SK-N-SH (cell line): ENCODE measurements around the gene RBM18.

Experiments
- NFIC ChIP-seq: IDR thresholded peaks from 2 replicates; pipeline ENCODE4 v1.4.0; 2012; ENCODE audit warnings: borderline replicate concordance
- POLR2AphosphoS5 ChIP-seq: IDR thresholded peaks from 2 replicates; pipeline ENCODE4 v1.6.1; 2012; ENCODE audit warnings: low read depth, low read length
- RFX5 ChIP-seq: IDR thresholded peaks from 2 replicates; pipeline ENCODE4 v1.6.1; 2012; ENCODE audit warnings: mild to moderate bottlenecking, improper control_type of control experiment, low read length
- RXRA ChIP-seq: IDR thresholded peaks from 2 replicates; pipeline ENCODE4 v1.4.0; 2012; ENCODE audit warnings: low read depth, mild to moderate bottlenecking, borderline replicate concordance
- YY1 ChIP-seq: IDR thresholded peaks from 2 replicates; pipeline ENCODE4 v1.4.0; 2012; ENCODE audit warnings: low read depth, mild to moderate bottlenecking
- TF ChIP-seq, protein P1 (sequence below): fragments of 150-350 bp; IDR thresholded peaks from 2 replicates; pipeline ENCODE4 v1.6.1; 2017; ENCODE audit warnings: antibody characterized with exemption, low read length, low read depth, borderline replicate concordance
- TF ChIP-seq, protein P2 (sequence below): IDR thresholded peaks from 2 replicates; pipeline ENCODE4 v1.6.1; 2012; ENCODE audit warnings: mild to moderate bottlenecking, low read depth, low read length, moderate library complexity
- TF ChIP-seq, protein P3 (sequence below): IDR thresholded peaks from 2 replicates; pipeline ENCODE4 v1.4.0; 2012; ENCODE audit warnings: low read depth

DNA sequence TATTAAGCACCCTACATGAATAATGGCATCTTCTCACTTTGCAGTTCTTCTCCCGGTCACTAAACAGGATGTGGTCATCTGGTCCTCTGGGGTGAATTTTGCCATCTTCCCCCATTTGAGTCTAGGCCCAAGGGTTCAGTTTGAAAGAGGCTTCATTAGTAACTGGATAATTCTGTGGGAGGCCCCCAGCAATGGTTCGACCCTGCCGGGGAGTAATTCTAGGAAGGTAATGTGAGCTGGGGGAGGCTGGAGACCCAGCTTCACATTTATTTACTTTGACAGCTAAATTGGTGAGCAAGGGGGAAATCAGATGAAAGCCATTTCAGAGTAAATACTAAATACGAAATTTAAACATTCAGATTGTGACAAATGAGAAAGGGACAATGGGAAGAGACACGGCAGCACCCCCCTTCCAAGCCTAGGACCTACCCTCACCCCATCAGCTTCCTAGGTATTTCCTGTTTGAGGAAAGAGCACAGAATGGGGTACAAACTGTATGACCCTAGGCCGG, 31.8 kb downstream of the RBM18 start:
- TF ChIP-seq RXRA = no peak
- TF ChIP-seq POLR2AphosphoS5 = no peak
- no peak for TF ChIP-seq RFX5
- no peak for TF ChIP-seq YY1
- TF ChIP-seq NFIC = no peak
- TF ChIP-seq, protein P1, sequence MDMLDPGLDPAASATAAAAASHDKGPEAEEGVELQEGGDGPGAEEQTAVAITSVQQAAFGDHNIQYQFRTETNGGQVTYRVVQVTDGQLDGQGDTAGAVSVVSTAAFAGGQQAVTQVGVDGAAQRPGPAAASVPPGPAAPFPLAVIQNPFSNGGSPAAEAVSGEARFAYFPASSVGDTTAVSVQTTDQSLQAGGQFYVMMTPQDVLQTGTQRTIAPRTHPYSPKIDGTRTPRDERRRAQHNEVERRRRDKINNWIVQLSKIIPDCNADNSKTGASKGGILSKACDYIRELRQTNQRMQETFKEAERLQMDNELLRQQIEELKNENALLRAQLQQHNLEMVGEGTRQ = no peak
- TF ChIP-seq, protein P2, sequence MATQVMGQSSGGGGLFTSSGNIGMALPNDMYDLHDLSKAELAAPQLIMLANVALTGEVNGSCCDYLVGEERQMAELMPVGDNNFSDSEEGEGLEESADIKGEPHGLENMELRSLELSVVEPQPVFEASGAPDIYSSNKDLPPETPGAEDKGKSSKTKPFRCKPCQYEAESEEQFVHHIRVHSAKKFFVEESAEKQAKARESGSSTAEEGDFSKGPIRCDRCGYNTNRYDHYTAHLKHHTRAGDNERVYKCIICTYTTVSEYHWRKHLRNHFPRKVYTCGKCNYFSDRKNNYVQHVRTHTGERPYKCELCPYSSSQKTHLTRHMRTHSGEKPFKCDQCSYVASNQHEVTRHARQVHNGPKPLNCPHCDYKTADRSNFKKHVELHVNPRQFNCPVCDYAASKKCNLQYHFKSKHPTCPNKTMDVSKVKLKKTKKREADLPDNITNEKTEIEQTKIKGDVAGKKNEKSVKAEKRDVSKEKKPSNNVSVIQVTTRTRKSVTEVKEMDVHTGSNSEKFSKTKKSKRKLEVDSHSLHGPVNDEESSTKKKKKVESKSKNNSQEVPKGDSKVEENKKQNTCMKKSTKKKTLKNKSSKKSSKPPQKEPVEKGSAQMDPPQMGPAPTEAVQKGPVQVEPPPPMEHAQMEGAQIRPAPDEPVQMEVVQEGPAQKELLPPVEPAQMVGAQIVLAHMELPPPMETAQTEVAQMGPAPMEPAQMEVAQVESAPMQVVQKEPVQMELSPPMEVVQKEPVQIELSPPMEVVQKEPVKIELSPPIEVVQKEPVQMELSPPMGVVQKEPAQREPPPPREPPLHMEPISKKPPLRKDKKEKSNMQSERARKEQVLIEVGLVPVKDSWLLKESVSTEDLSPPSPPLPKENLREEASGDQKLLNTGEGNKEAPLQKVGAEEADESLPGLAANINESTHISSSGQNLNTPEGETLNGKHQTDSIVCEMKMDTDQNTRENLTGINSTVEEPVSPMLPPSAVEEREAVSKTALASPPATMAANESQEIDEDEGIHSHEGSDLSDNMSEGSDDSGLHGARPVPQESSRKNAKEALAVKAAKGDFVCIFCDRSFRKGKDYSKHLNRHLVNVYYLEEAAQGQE = no peak
- TF ChIP-seq, protein P3, sequence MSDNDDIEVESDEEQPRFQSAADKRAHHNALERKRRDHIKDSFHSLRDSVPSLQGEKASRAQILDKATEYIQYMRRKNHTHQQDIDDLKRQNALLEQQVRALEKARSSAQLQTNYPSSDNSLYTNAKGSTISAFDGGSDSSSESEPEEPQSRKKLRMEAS = no peak
